ENCODE results near the gene SPTLC3.
A peak's percentile ranks its signal among the peaks of the same experiment; 100 is the strongest.

GRCh38 chr20:13009682-13010406, 1.1 kb downstream of the SPTLC3 start:
- TF ChIP-seq POLR2A (IDR thresholded peaks at IDR 0.05) (no peak), CTCF (IDR thresholded peaks at IDR 0.05) (no peak), POLR2AphosphoS5 (IDR thresholded peaks at IDR 0.05) (peak in 3 of 4 donors; percentile 51 to 74 (median 67))

Measured in sigmoid colon (tissue), 4 donors.